GM11168 (cell line): ENCODE measurements around the gene CCNA1.

Experiments used
- in situ Hi-C: fragments of 300-500 bp; cut with MboI; formaldehyde crosslinking; loops from one replicate; pipeline ENCODE4 v1.12.0; 2022; ENCODE audit warnings: low sequenced_read_pairs; ENCODE audit not compliant: unreplicated experiment

Gene CCNA1

GRCh38 chr13:36450534-36450933 lies 18.2 kb downstream of the CCNA1 start:
- in situ Hi-C loops, result no loop called here

- in situ Hi-C loops, result no loop called here
These were observed 21.2 kb downstream of the CCNA1 start for GRCh38 chr13:36453516-36453915.

- in situ Hi-C loops, result no loop called here
These were observed 21.8 kb downstream of the CCNA1 start for GRCh38 chr13:36454121-36454520.

GRCh38 chr13:36454987-36455386 lies 22.7 kb downstream of the CCNA1 start:
- in situ Hi-C loops, result no loop called here

- in situ Hi-C loops, result no loop called here
These were observed 24.3 kb downstream of the CCNA1 start for GRCh38 chr13:36456577-36456976.

- in situ Hi-C loops, result no loop called here
These were observed 29.2 kb downstream of the CCNA1 start for GRCh38 chr13:36461506-36461905.

- in situ Hi-C loops, result no loop called here
These were observed 43.2 kb downstream of the CCNA1 start for GRCh38 chr13:36475468-36475867.

- in situ Hi-C loops, result no loop called here
These were observed 44.4 kb downstream of the CCNA1 start for GRCh38 chr13:36476661-36477060.

GRCh38 chr13:36480726-36481427 lies 48.6 kb downstream of the CCNA1 start:
- in situ Hi-C loops, result no loop called here

- in situ Hi-C loops, result no loop called here
These were observed 57.8 kb downstream of the CCNA1 start for GRCh38 chr13:36490055-36490454.
